NOMO-1 treated with dmso at 0.1 percent for 144 hours (cell line): ENCODE measurements around the gene CMIP.
"Not testable (repeated sequence)": the region's sequence is repeated elsewhere in the genome, so short reads cannot be mapped to it uniquely, and the experiment has no call there.

ENCODE experiments used
- DNase-seq: peaks from one replicate; lab custom pipeline; 2025; ENCODE audit not compliant: unreplicated experiment; lab: John Stamatoyannopoulos, UW

The CMIP gene

GRCh38 chr16:81421126-81421525, 23.5 kb upstream of the CMIP start:
- DNase-seq, result no peak

- no peak for DNase-seq
These were observed 23.1 kb upstream of the CMIP start for GRCh38 chr16:81421536-81421935.

GRCh38 chr16:81422153-81422552, 22.5 kb upstream of the CMIP start:
- not testable (repeated sequence) for DNase-seq

- DNase-seq, result no peak
These were observed 19.8 kb upstream of the CMIP start for GRCh38 chr16:81424771-81425170.

- DNase-seq, result no peak
These were observed 17.4 kb upstream of the CMIP start for GRCh38 chr16:81427219-81427618.

- peak; percentile 21 for DNase-seq
These were observed 15.5 kb upstream of the CMIP start for GRCh38 chr16:81429045-81429521.

GRCh38 chr16:81431554-81432353, 12.9 kb upstream of the CMIP start:
- peak; percentile 64 for DNase-seq

GRCh38 chr16:81432937-81433557, 11.6 kb upstream of the CMIP start:
- DNase-seq, result no peak

- no peak for DNase-seq
These were observed 9.5 kb upstream of the CMIP start for GRCh38 chr16:81435103-81435502.

GRCh38 chr16:81435567-81435966, 9.0 kb upstream of the CMIP start:
- DNase-seq, result no peak

GRCh38 chr16:81436386-81436785, 8.2 kb upstream of the CMIP start:
- DNase-seq, result no peak

- DNase-seq, result no peak
These were observed 6.7 kb upstream of the CMIP start for GRCh38 chr16:81437865-81438264.

GRCh38 chr16:81440888-81441761, 3.5 kb upstream of the CMIP start:
- no peak for DNase-seq

GRCh38 chr16:81442220-81442915, 2.2 kb upstream of the CMIP start:
- no peak for DNase-seq

GRCh38 chr16:81442916-81443687, 1.5 kb upstream of the CMIP start:
- DNase-seq, result no peak

- no peak for DNase-seq
These were observed 740 bp upstream of the CMIP start for GRCh38 chr16:81443688-81444447.

- DNase-seq, result no peak
These were observed 744 bp downstream of the CMIP start for GRCh38 chr16:81445143-81445961.
